Keratinocyte (primary cell): ENCODE results near the gene ATP2A3.

ENCODE experiments used
- CTCF ChIP-seq, 3 experiments: IDR thresholded peaks in 1 of 3; conservative IDR thresholded peaks in 1 of 3; optimal IDR thresholded peaks in 1 of 3; 2 replicates in 2 of 3; 3 replicates in 1 of 3; pipeline versions ENCODE3 to v1.5.1; 2011; ENCODE audit warnings: low read length in 3 of 3, mild to moderate bottlenecking in 3 of 3, moderate library complexity in 2 of 3, control low read depth in 1 of 3, inconsistent platforms in 1 of 3; ENCODE audit not compliant: insufficient read depth in 2 of 3; ENCODE audit errors: extremely low read depth in 1 of 3
- EZH2 ChIP-seq: IDR thresholded peaks from one replicate; pipeline ENCODE4 v1.6.1; 2012; ENCODE audit warnings: inconsistent platforms, mild to moderate bottlenecking, low read length, moderate library complexity

GRCh38 chr17:4007346-4008081 lies 43.3 kb upstream of the ATP2A3 start:
- TF ChIP-seq CTCF (optimal IDR thresholded peaks at IDR 0.05 in 1 of 3, IDR thresholded peaks at IDR 0.05 in 1 of 3, conservative IDR thresholded peaks at IDR 0.05 in 1 of 3; ENCODE audit: extremely low read depth in 1 of 3, insufficient read depth in 2 of 3, low read length in 3 of 3) = no peak
- TF ChIP-seq EZH2 = no peak
